ENCODE results near the gene PLEKHG1. TPM values are rescaled to one million over a fixed set of nuclear protein-coding genes. Genes with fewer than 3 reads are reported as not detected.

Gene PLEKHG1
- polyA plus RNA-seq, 1 experiment, result 0.16 TPM

DNA sequence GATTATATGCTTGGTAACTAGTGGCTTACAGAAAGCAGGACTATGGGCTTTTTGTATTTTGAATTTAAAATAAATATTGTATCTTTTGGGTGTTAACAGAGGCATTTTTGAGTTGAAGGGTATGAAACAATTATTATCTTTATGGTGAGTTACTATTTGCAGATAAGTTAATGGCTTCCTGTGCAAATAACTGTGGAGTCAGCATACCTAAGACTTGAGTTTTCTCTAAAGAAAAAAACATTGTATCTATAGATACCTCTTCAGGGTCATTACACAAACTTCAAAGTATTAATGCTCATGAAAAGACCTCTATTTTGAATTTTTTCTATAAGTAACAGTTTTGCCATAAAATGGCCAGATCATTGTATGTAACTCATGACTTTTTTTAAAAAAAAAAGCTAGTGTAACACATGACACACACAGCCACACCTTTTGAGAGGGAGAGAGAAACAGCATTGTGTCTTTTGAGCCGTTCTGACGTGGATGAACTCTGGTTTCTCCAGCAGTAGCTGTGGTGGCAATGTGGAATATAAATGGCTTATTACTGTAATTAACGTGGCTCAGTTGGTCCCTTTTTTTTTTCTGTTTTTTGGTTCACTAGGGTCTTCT is 36.3 kb downstream of the PLEKHG1 start:
- no peak overlapping the region for H3K4me3 ChIP-seq (ENCODE audit: low read depth, low read length)
- peaks cover 3% of the 10 kb centered on the region for H3K27me3 ChIP-seq (ENCODE audit: control insufficient read depth, insufficient read depth, low read length)
- no peaks in the 10 kb centered on the region for H3K9me3 ChIP-seq (ENCODE audit: control insufficient read depth, insufficient read depth, low read length)
- TF ChIP-seq, protein P1, sequence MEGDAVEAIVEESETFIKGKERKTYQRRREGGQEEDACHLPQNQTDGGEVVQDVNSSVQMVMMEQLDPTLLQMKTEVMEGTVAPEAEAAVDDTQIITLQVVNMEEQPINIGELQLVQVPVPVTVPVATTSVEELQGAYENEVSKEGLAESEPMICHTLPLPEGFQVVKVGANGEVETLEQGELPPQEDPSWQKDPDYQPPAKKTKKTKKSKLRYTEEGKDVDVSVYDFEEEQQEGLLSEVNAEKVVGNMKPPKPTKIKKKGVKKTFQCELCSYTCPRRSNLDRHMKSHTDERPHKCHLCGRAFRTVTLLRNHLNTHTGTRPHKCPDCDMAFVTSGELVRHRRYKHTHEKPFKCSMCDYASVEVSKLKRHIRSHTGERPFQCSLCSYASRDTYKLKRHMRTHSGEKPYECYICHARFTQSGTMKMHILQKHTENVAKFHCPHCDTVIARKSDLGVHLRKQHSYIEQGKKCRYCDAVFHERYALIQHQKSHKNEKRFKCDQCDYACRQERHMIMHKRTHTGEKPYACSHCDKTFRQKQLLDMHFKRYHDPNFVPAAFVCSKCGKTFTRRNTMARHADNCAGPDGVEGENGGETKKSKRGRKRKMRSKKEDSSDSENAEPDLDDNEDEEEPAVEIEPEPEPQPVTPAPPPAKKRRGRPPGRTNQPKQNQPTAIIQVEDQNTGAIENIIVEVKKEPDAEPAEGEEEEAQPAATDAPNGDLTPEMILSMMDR (IDR thresholded peaks at IDR 0.05; ENCODE audit: low read depth, low read length), result no peak
- no peak for DNase-seq (ENCODE audit: low read depth, low spot score)
- no peak overlapping the region for H3K27ac ChIP-seq (ENCODE audit: low read depth, low read length)
- CTCF ChIA-PET, result no interaction called here
- POLR2A ChIA-PET, result no interaction called here

DNA sequence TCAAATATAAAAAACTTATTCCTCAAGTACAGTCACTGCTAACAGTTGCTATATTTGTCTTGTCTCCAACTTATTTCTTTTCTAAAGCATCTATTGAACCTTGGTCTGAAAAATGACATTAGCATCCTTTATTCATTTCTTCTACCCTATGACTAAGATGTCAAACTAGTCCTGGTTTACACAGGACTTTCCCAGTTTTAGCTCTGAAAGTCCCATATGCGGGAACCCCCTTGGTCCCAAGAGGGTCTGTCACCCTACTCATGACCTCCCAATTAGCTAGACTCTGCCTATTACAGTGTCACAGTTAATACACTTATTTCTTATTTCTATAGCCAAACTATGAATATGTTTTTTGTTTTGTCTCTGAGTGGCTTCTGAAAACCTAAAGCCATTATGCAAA is 37.1 kb downstream of the PLEKHG1 start:
- no peak for DNase-seq (ENCODE audit: low read depth, low spot score)
- no peaks in the 10 kb centered on the region for H3K9me3 ChIP-seq (ENCODE audit: control insufficient read depth, insufficient read depth, low read length)
- POLR2A ChIA-PET, result no interaction called here
- no peaks in the 10 kb centered on the region for H3K27me3 ChIP-seq (ENCODE audit: control insufficient read depth, insufficient read depth, low read length)
- CTCF ChIA-PET, result no interaction called here
- TF ChIP-seq, protein P1 (IDR thresholded peaks at IDR 0.05; ENCODE audit: low read depth, low read length), result no peak
- no peak overlapping the region for H3K4me3 ChIP-seq (ENCODE audit: low read depth, low read length)
- H3K27ac ChIP-seq (ENCODE audit: low read depth, low read length), result no peak overlapping the region

DNA sequence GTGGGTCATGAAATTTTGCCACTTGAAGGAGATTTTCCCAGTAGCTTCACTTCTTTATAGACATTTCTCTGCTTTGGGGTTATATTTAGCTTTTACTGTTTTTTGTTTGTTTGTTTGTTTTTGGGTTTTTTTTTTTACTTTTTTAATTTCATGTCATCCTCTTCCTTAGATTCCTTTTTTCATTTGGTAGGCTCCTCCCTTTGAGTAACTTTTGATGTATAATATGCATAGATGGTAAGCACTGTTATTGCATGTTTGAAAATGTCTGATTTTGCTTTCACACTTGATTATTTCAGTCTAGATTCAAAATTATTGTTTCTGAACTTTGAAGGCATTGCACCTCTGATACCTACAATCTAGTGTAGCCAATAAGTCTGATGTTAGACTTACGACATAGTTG is 37.6 kb downstream of the PLEKHG1 start:
- no peaks in the 10 kb centered on the region for H3K9me3 ChIP-seq (ENCODE audit: control insufficient read depth, insufficient read depth, low read length)
- TF ChIP-seq, protein P1 (IDR thresholded peaks at IDR 0.05; ENCODE audit: low read depth, low read length), result no peak
- CTCF ChIA-PET, result no interaction called here
- DNase-seq (ENCODE audit: low read depth, low spot score), result no peak
- no peaks in the 10 kb centered on the region for H3K27me3 ChIP-seq (ENCODE audit: control insufficient read depth, insufficient read depth, low read length)
- H3K4me3 ChIP-seq (ENCODE audit: low read depth, low read length), result no peak overlapping the region
- POLR2A ChIA-PET, result no interaction called here
- no peak overlapping the region for H3K27ac ChIP-seq (ENCODE audit: low read depth, low read length)

GRCh38 chr6:150638267-150638666 is 38.6 kb downstream of the PLEKHG1 start:
- DNase-seq (ENCODE audit: low read depth, low spot score), result no peak
- CTCF ChIA-PET, result no interaction called here
- no peaks in the 10 kb centered on the region for H3K9me3 ChIP-seq (ENCODE audit: control insufficient read depth, insufficient read depth, low read length)
- no peak overlapping the region for H3K4me3 ChIP-seq (ENCODE audit: low read depth, low read length)
- H3K27me3 ChIP-seq (ENCODE audit: control insufficient read depth, insufficient read depth, low read length), result no peaks in the 10 kb centered on the region
- no peak overlapping the region for H3K27ac ChIP-seq (ENCODE audit: low read depth, low read length)
- TF ChIP-seq, protein P1 (IDR thresholded peaks at IDR 0.05; ENCODE audit: low read depth, low read length), result no peak
- POLR2A ChIA-PET, result no interaction called here

- no peaks in the 10 kb centered on the region for H3K27me3 ChIP-seq (ENCODE audit: control insufficient read depth, insufficient read depth, low read length)
- TF ChIP-seq, protein P1 (IDR thresholded peaks at IDR 0.05; ENCODE audit: low read depth, low read length), result no peak
- ChIA-PET POLR2A (no interaction called here), CTCF (no interaction called here)
- DNase-seq (ENCODE audit: low read depth, low spot score), result no peak
- no peak overlapping the region for H3K4me3 ChIP-seq (ENCODE audit: low read depth, low read length)
- H3K9me3 ChIP-seq (ENCODE audit: control insufficient read depth, insufficient read depth, low read length), result no peaks in the 10 kb centered on the region
- no peak overlapping the region for H3K27ac ChIP-seq (ENCODE audit: low read depth, low read length)
Measured at GRCh38 chr6:150638765-150639164, 39.1 kb downstream of the PLEKHG1 start.
